Tibial nerve (tissue), 4 donors: ENCODE measurements around the gene RAMP1. TPM values are rescaled to one million over a fixed set of nuclear protein-coding genes. Genes with fewer than 3 reads are reported as not detected.
"Not testable (repeated sequence)": the region's sequence is repeated elsewhere in the genome, so short reads cannot be mapped to it uniquely, and the experiment has no call there.

Source experiments
- DNase-seq, 2 donors: peaks; one replicate each; pipeline ENCODE4 v3.0.0-alpha.2; 2019; ENCODE audit warnings: low spot score in 2 of 2
- H3K27ac ChIP-seq, 4 donors: fragments of 200-600 bp; sonication (generic) in 3 of 4; one replicate each; pipeline ENCODE4 v1.5.1; 2017 to 2019; ENCODE audit warnings: mild to moderate bottlenecking in 1 of 4
- H3K27me3 ChIP-seq, 2 donors: fragments of 200-600 bp; sonication (generic) in 1 of 2; one replicate each; pipeline versions ENCODE4 v1.5.1 to v1.6.0; 2017 to 2019
- H3K36me3 ChIP-seq, 3 donors: fragments of 200-600 bp; sonication (generic); one replicate each; pipeline ENCODE4 v1.5.1; 2018 to 2019
- H3K4me1 ChIP-seq, 4 donors: fragments of 200-600 bp; sonication (generic) in 3 of 4; one replicate each; pipeline ENCODE4 v1.5.1; 2017 to 2019
- H3K4me3 ChIP-seq, 4 donors: fragments of 200-600 bp; sonication (generic) in 3 of 4; one replicate each; pipeline ENCODE4 v1.5.1; 2017 to 2019; ENCODE audit warnings: mild to moderate bottlenecking in 1 of 4, moderate library complexity in 1 of 4
- H3K9me3 ChIP-seq, 4 donors: fragments of 200-600 bp; sonication (generic) in 3 of 4; one replicate each; pipeline ENCODE4 v1.5.1; 2017 to 2019
- CTCF ChIP-seq, 5 experiments: fragments of 200-600 bp in 3 of 5; fragments of 450-650 bp in 2 of 5; sonication (generic) in 3 of 5; IDR thresholded peaks; one replicate each; pipeline ENCODE4 v1.5.1; 2016 to 2019; ENCODE audit warnings: antibody characterized with exemption in 5 of 5, mild to moderate bottlenecking in 3 of 5, moderate library complexity in 2 of 5
- EP300 ChIP-seq, 2 donors: sonication (generic); formaldehyde crosslinking; IDR thresholded peaks; one replicate each; pipeline ENCODE4 v1.6.1; 2017; ENCODE audit warnings: antibody characterized with exemption in 2 of 2, mild to moderate bottlenecking in 1 of 2
- POLR2A ChIP-seq, 2 donors: fragments of 450-650 bp; IDR thresholded peaks; one replicate each; pipeline ENCODE4 v1.6.1; 2017; ENCODE audit warnings: antibody characterized with exemption in 2 of 2, mild to moderate bottlenecking in 2 of 2, moderate library complexity in 2 of 2
- WGBS, 2 donors: methylation state at CpG; one replicate each; pipeline ENCODE4 v1.1.5; 2018; 5-methylcytosine and 5-hydroxymethylcytosine counted together
- total RNA-seq, 4 donors: library from RNA; depleted of rRNA; stranded (reverse); fragments of >200 nt; gene quantifications; one replicate each; pipeline ENCODE4 v1.1.0, GENCODE V29; 2016

The RAMP1 gene
- total RNA-seq, 4 donors from 2014 or later, result 60.6 to 105 (median 76.2) TPM

GRCh38 chr2:237835372-237835771, 24.1 kb upstream of the RAMP1 start:
- WGBS, 2 donors, result 70 to 85% methylated on average over 3 of the region's 3 CpGs
- no peak overlapping the region for H3K4me3 ChIP-seq
- TF ChIP-seq POLR2A (IDR thresholded peaks at IDR 0.05), result no peak
- TF ChIP-seq CTCF (IDR thresholded peaks at IDR 0.05), result no peak
- TF ChIP-seq EP300 (IDR thresholded peaks at IDR 0.05), result no peak
- no peaks in the 10 kb centered on the region for H3K36me3 ChIP-seq
- DNase-seq, result no peak
- no peak overlapping the region for H3K27ac ChIP-seq
- H3K4me1 ChIP-seq, result no peaks in the 10 kb centered on the region
- H3K9me3 ChIP-seq, result no peaks in the 10 kb centered on the region
- H3K27me3 ChIP-seq, result no peaks in the 10 kb centered on the region

GRCh38 chr2:237841051-237841450, 18.4 kb upstream of the RAMP1 start:
- WGBS, 2 donors, result 78 to 81% methylated on average over 4 of the region's 4 CpGs
- TF ChIP-seq CTCF (IDR thresholded peaks at IDR 0.05), result no peak
- no peak for TF ChIP-seq EP300 (IDR thresholded peaks at IDR 0.05)
- no peak for TF ChIP-seq POLR2A (IDR thresholded peaks at IDR 0.05)
- Histone ChIP-seq H3K4me3 (no peak overlapping the region), H3K27me3 (no peaks in the 10 kb centered on the region), H3K27ac (no peak overlapping the region), H3K9me3 (peaks cover 0 to 3% (median 0%) of the 10 kb centered on the region in 4 donors), H3K36me3 (no peaks in the 10 kb centered on the region), H3K4me1 (no peaks in the 10 kb centered on the region)
- DNase-seq, result no peak

DNA sequence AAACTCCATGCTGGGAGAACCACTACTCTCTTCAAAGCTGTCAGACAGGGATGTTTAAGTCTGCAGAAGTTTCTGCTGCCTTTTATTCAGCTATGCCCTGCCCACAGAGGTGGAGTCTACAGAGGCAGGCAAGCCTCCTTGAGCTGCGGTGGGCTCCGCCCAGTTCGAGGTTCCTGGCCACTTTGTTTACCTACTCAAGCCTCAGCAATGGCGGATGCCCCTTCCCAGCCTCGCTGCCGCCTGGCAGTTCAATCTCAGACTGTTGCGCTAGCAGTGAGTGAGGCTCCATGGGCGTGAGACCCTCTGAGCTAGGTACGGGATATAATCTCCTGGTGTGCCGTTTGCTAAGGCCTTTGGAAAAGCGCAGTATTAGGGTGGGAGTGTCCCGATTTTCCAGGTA, 10.5 kb upstream of the RAMP1 start:
- not testable (repeated sequence) for H3K27me3 ChIP-seq, H3K27ac ChIP-seq, H3K9me3 ChIP-seq, H3K4me1 ChIP-seq, H3K36me3 ChIP-seq, DNase-seq, H3K4me3 ChIP-seq
- 92 to 100% methylated on average over 9 to 12 of the region's 12 CpGs for WGBS, 2 donors

GRCh38 chr2:237854295-237854694, 5.1 kb upstream of the RAMP1 start:
- Histone ChIP-seq H3K27me3 (peaks cover 0 to 8% of the 10 kb centered on the region in 2 donors), H3K4me3 (no peak overlapping the region), H3K9me3 (peaks cover 0 to 3% (median 0%) of the 10 kb centered on the region in 4 donors), H3K4me1 (peaks cover 0 to 10% (median 6%) of the 10 kb centered on the region in 4 donors), H3K36me3 (no peaks in the 10 kb centered on the region), H3K27ac (no peak overlapping the region)
- TF ChIP-seq EP300 (IDR thresholded peaks at IDR 0.05), result no peak
- TF ChIP-seq POLR2A (IDR thresholded peaks at IDR 0.05), result no peak
- no peak for TF ChIP-seq CTCF (IDR thresholded peaks at IDR 0.05)
- WGBS, 2 donors, result 80 to 82% methylated on average over 3 of the region's 3 CpGs
- no peak for DNase-seq

DNA sequence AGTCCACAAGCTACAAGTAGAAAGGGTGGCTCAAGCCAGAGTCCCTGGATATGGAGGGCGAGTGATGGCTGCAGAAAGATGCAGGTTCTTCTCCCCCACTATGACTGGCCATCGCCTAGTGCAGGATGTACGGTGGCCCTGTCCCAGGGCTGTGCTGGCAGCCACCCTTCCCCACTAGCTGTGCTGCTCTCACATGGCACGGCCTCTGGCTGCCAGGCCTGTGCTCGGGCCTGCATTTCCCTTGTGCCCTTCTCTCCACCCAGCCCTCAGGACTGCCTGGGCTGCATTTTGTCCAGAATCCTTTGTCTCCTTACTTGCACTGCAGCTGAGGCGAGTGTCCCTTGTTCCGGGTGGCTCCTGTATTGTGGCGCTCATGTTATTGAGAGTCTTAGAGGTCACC, 1.6 kb upstream of the RAMP1 start:
- 81 to 100% methylated on average over 5 to 8 of the region's 8 CpGs for WGBS, 2 donors
- peaks cover 0 to 24% (median 15%) of the 10 kb centered on the region in 4 donors for H3K4me1 ChIP-seq
- no peak for DNase-seq
- no peaks in the 10 kb centered on the region for H3K36me3 ChIP-seq
- H3K27me3 ChIP-seq, result peaks cover 0 to 15% of the 10 kb centered on the region in 2 donors
- H3K9me3 ChIP-seq, result no peaks in the 10 kb centered on the region
- TF ChIP-seq POLR2A (IDR thresholded peaks at IDR 0.05), result no peak
- no peak for TF ChIP-seq EP300 (IDR thresholded peaks at IDR 0.05)
- TF ChIP-seq CTCF (IDR thresholded peaks at IDR 0.05), result no peak
- no peak overlapping the region for H3K4me3 ChIP-seq
- H3K27ac ChIP-seq, result no peak overlapping the region
